Lower lobe of right lung (tissue), 2 donors: ENCODE measurements around the gene SVEP1. TPM values are rescaled to one million over a fixed set of nuclear protein-coding genes. Genes with fewer than 3 reads are reported as not detected.

Experiments
- ATAC-seq, 2 donors: fragments of 200-7000 bp; cut with Tn5 transposase; one replicate each; pipeline ENCODE4 v1.9.1; 2020 to 2022; ENCODE audit warnings: mild to moderate bottlenecking in 2 of 2, moderate library complexity in 2 of 2
- DNase-seq: peaks from one replicate; pipeline ENCODE4 v3.0.0-alpha.2; 2020
- H3K27ac ChIP-seq: fragments of 200-600 bp; one replicate; pipeline ENCODE4 v1.8.0; 2022
- H3K27me3 ChIP-seq: fragments of 200-600 bp; one replicate; pipeline ENCODE4 v1.8.0; 2022; ENCODE audit warnings: low read depth
- H3K36me3 ChIP-seq: fragments of 200-600 bp; one replicate; pipeline ENCODE4 v1.8.0; 2022; ENCODE audit warnings: mild to moderate bottlenecking
- H3K4me1 ChIP-seq: fragments of 200-600 bp; one replicate; pipeline ENCODE4 v1.8.0; 2022
- H3K4me3 ChIP-seq: fragments of 200-600 bp; one replicate; pipeline ENCODE4 v1.8.0; 2022; ENCODE audit warnings: mild to moderate bottlenecking
- H3K9me3 ChIP-seq: fragments of 200-600 bp; one replicate; pipeline ENCODE4 v1.8.0; 2022
- CTCF ChIP-seq: fragments of 200-600 bp; IDR thresholded peaks from one replicate; pipeline ENCODE4 v1.8.0; 2022; ENCODE audit warnings: antibody characterized with exemption, mild to moderate bottlenecking
- intact Hi-C: fragments of 100-400 bp; cut with DNase I; formaldehyde crosslinking; loops from one replicate; pipeline ENCODE4 v1.11.0; 2022
- total RNA-seq: library from RNA; stranded (reverse); fragmentation: NEBNext Ultra II Directional; extraction: Animal tissue kit (Norgen Biotek cat#: 25700); gene quantifications from one replicate; pipeline ENCODE4 v1.2.1, GENCODE V29; 2021
- donor health status: DM: no; HTN: yes; CAD: no; lungs with severe emphysema.

The SVEP1 gene
- total RNA-seq, 1 donor from 2014 or later = 55.9 TPM

- DNase-seq = no peak
Measured at GRCh38 chr9:110566156-110566555, 13.4 kb downstream of the SVEP1 start.

GRCh38 chr9:110561826-110562225 lies 17.7 kb downstream of the SVEP1 start:
- no peak for DNase-seq
- no peak for TF ChIP-seq CTCF
- intact Hi-C loops = no loop called here
- no peak overlapping the region for H3K27ac ChIP-seq
- ATAC-seq = no peak
- H3K9me3 ChIP-seq = no peaks in the 10 kb centered on the region
- peaks cover 5% of the 10 kb centered on the region for H3K36me3 ChIP-seq
- H3K4me3 ChIP-seq = no peak overlapping the region
- H3K4me1 ChIP-seq = no peaks in the 10 kb centered on the region
- no peaks in the 10 kb centered on the region for H3K27me3 ChIP-seq

More at GRCh38 chr9:110566156-110566555, 13.4 kb downstream of the SVEP1 start:
- no peak overlapping the region for H3K27ac ChIP-seq
- no peaks in the 10 kb centered on the region for H3K27me3 ChIP-seq
- intact Hi-C loops = no loop called here
- H3K9me3 ChIP-seq = no peaks in the 10 kb centered on the region
- no peak for TF ChIP-seq CTCF
- H3K36me3 ChIP-seq = peaks cover 5% of the 10 kb centered on the region
- no peaks in the 10 kb centered on the region for H3K4me1 ChIP-seq
- no peak overlapping the region for H3K4me3 ChIP-seq
- ATAC-seq = no peak

- DNase-seq (no peak), ATAC-seq (no peak)
- H3K9me3 ChIP-seq = no peaks in the 10 kb centered on the region
- no peaks in the 10 kb centered on the region for H3K36me3 ChIP-seq
- intact Hi-C loops = no loop called here
- peaks cover 13% of the 10 kb centered on the region for H3K4me1 ChIP-seq
- no peak overlapping the region for H3K4me3 ChIP-seq
- no peak overlapping the region for H3K27ac ChIP-seq
- TF ChIP-seq CTCF = no peak
- H3K27me3 ChIP-seq = no peaks in the 10 kb centered on the region
Measured at GRCh38 chr9:110559869-110560268, 19.7 kb downstream of the SVEP1 start.

- peak; percentile 90 to 91 for ATAC-seq
- Histone ChIP-seq H3K36me3 (no peaks in the 10 kb centered on the region), H3K4me3 (no peak overlapping the region), H3K27ac (no peak overlapping the region), H3K9me3 (no peaks in the 10 kb centered on the region), H3K4me1 (peaks cover 15% of the 10 kb centered on the region), H3K27me3 (no peaks in the 10 kb centered on the region)
- TF ChIP-seq CTCF = no peak
- intact Hi-C loops = no loop called here
- peak; percentile 50 for DNase-seq
Measured at GRCh38 chr9:110555551-110556331, 23.8 kb downstream of the SVEP1 start.

- Histone ChIP-seq H3K4me3 (no peak overlapping the region), H3K36me3 (no peaks in the 10 kb centered on the region), H3K9me3 (no peaks in the 10 kb centered on the region), H3K27ac (no peak overlapping the region), H3K27me3 (no peaks in the 10 kb centered on the region), H3K4me1 (peaks cover 3% of the 10 kb centered on the region)
- DNase-seq (no peak), ATAC-seq (peak in 1 of 2 donors; percentile 11)
- TF ChIP-seq CTCF = no peak
- intact Hi-C loops = no loop called here
Measured at GRCh38 chr9:110546411-110546871, 33.1 kb downstream of the SVEP1 start.
